Fibroblast of skin of abdomen (primary cell): Measurements from ENCODE around the gene TMEM151B.

Source experiments
- DNase-seq: peaks from one replicate; pipeline ENCODE4 v3.0.0-alpha.2; 2013

TMEM151B gene

DNA sequence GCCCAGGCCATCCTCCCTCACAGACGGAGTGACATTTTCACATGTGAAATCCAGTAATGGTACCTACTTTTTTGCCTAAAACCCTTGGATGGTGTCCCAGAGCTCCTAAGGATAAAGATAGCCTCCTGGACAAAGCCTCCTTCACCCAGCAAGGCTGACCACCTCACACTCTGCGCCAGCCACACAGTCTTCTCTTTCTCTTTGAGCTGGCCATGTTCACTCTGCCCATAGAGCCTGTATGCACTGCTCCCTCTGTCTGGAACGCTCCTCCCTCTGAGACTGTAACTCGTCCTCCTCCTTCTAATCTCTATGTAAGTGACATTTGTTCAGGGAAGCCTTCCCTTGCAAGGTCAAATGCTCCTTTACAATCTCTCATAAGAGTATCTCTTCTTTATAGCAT, 14.6 kb downstream of the TMEM151B start:
- DNase-seq = no peak

DNA sequence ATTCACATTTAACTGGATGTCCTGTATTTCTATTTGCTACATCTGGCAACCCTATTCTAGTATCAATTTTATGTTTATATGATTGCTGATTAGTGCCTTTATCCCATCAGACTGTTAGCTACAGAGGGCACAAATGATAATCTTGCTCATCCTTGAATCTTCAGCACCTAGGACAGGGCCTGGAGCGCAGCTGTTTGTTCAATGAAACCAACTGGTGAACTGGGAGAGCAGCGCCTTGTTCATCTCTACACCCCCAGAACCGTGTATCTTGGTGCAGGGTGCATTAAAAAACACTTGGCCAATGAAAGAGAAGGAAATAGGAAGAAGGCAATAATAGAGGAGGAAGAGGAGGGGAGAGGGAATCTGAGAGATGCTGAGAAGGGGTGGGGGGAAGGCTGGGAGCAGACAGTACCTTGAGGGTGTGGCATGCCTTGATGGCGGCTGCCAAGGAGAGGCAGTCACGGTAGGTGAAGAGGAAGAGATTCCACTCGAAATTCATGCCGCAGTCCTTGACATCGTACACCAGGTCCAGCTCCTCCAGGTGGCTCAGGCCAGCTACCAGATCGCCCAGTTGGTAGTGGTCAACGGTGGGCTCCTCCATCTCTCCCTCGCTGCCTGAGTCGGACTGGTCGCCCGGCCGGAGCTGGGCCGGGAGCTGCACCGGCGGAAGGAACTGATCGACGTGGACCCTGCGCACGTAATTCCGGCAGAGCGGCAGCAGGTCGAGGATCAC, 15.5 kb downstream of the TMEM151B start:
- no peak for DNase-seq

DNA sequence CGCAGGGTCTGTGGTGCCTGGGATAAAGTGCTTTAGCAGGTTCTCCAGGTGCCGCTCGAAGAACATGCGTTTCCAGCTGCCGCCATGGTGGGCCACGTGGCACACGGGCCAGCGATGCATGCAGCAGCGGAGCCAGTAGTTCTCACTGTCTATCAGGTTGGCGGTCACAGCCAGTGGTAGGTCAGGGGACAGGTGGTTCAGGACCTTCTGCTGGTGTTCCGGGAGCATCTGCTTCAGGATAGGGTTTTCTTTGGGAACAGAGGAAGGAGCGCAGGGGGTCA, 16.0 kb downstream of the TMEM151B start:
- no peak for DNase-seq

DNA sequence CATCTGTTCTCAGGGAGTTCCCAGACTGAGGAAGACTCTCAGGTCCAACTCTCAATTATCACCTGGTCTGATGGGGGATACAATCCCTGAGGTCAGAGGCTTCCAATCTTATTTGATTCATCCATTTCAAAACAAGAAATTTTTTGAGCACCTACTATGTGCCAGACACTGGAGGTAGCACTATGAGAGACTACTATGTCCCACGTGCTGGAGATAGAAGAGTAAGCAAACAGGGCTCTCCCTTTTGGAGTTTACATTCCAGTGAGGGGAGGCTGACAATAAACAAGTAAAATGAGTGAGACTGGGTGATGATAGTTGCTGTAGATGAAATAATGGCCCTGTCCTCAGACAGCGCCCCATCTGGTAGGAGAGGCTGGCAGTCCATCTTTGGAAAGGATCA, 16.5 kb downstream of the TMEM151B start:
- no peak for DNase-seq

DNA sequence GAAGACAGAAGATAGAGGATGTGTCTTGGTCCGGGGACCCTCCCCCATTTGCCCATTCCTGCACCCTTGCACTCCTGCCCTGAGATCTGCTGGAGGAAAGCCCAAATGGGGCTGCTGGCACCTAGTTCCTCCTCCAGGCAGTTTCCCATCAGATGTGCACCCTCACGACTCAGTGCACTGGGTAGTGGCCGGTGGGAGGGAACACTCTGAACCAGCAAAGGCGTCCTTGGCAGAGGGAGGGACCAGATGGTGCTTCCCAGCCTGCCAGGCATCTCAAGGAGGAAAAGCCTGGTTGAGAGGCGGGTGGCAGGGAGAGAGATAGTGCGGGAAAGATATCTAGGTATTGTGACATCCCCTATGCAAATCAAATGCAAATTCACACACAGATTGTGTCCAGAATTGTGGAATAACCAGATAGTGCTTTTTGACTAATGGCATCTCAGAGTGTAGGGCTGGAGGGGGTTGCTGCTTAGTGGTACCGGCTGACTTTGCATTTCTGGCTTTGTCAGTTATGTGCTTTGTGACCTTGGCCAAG, 19.5 kb downstream of the TMEM151B start:
- no peak for DNase-seq

DNA sequence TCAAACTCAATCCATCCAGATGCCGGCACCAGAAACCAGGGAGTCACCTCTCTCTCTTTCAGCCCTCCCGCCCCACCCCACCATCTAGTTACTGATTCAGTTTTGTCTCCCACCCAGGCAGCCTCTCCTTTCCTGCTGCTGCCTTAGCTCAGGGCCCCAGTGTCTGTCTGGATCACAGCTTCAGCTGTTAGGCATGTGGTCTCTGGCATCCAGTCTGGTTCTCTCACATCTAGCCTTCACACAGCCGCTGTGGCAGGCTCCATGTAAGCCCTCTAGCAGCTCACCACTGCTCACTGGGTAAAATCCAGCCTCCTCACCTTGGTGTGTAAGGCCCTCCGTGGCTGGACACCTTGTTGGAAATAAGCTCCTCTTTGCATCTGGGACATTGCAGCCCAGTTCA, 21.6 kb downstream of the TMEM151B start:
- no peak for DNase-seq

DNA sequence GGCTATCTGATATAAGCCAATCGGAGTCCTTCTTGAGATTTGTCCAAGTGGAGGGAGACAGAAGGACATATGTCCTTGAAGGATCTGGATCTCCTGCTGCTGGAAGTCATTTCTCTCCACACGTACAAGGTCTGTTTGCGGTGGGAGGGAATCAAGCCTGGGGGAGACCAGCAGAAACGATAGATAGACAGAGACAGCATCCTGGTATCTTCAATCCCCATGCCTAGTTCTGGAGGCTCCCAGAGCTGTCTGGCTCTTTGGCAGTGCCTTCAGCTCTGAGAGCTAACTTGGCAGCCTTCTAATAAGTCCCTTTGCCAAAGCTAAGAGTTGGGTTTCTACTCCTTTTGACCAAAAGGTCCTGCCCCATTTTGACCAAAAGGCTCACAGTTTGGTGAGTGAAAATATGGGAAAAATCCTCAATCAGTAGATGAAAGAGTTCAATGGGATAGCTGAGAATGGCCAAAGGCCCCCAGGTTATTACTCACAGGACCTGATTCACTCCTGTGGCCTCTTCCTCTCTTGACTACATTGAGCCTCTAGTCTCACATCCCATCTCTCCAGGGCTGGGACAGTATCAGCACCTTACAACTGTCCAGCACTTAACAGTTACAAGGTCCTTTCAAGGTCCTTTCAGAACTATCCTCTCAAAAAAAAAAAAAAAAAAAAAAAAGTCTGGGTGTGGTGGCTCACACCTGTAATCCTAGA, 22.6 kb downstream of the TMEM151B start:
- DNase-seq = no peak

DNA sequence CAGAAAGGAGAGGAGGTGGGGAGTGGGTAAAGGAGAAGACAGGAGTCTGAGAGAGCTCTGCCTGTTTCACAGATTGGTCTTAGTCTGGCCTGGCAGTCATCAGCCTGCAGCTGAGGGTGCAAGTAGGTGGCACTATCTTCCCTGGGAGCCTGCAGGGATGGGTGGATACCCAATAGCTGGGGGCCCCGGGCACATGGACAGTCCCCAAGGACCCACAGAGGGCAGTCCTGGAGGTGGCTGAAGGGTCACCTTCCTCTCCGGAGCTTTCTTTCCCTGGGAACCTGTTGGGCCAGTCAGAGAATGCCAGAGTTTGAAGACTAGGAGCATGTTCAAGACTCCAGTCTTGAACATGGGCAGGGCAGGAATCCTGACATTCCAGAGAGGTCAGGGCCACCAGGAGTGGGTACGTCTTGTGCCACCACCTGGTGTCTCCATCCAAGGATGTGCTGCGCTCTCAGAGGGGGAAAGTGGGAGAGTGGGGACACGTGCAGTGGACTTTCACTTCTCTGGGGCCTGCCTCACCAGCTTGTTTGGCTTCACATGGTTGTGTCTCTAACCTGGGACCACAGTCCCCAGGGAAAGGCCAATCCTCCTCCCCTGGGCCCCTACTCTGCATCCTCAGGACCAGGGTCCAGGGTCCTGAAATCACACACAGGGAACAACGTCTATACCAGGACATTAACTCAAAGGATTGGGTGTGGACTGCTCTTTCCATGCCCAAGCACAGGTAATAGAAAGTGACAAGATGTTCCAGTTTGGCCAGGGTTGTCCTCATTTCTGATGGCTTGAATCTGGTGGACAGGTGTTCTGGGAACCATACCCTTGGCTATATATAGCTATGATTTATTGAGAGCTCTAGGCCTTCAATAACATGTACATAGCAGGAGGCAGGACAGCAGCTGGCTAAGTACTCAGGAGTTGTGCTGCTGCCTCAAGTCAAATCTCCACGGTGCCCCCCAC, 24.9 kb downstream of the TMEM151B start:
- DNase-seq = no peak

DNA sequence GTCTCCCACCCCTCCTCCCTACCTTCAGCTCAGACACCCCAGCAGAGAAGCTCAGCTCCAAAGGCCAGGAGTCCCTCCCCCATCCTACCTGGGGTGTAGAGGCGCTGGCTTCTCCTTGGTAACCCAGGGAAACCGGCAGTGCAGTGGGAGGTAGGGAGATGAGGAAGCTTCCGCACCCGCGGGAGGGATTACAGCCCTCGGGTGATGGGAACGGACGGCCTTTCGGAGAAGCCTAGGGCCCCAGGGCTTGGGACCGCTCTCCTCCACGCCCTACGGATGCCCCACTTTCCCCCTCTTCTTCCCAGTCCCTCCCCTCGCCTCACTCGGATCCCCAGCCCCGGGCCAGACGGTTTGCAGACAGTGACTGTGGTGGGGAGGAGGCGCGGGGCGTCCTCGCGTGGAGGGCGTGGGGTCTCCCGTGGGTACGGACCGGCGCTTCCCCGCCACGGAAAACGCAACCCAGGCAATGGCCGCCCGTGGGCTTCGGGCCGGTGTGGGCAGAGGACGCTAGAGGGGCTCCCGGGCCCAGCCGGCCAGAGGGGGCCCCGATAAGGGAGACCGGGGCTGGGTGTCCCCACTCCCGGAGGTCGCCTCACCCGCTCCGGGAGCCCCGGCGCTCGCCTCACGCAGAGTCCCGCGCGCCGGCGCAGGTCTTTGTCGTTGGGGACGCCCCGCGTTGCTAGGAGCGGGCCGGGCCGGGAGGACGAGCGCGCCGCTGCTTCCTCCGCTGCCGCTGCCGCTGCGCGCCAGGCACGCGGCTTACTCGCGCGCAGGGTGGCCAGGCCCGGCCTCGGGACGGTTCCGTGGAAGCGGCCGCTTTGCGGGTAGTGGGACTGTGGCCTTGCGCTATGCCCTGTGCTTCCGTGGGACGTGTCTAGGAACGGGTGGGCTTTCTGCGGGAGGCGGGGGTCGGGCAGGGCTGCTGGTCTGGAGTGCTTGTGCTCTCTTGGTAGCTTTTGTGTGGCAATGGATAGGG, 27.1 kb downstream of the TMEM151B start:
- peak; percentile 18 for DNase-seq

DNA sequence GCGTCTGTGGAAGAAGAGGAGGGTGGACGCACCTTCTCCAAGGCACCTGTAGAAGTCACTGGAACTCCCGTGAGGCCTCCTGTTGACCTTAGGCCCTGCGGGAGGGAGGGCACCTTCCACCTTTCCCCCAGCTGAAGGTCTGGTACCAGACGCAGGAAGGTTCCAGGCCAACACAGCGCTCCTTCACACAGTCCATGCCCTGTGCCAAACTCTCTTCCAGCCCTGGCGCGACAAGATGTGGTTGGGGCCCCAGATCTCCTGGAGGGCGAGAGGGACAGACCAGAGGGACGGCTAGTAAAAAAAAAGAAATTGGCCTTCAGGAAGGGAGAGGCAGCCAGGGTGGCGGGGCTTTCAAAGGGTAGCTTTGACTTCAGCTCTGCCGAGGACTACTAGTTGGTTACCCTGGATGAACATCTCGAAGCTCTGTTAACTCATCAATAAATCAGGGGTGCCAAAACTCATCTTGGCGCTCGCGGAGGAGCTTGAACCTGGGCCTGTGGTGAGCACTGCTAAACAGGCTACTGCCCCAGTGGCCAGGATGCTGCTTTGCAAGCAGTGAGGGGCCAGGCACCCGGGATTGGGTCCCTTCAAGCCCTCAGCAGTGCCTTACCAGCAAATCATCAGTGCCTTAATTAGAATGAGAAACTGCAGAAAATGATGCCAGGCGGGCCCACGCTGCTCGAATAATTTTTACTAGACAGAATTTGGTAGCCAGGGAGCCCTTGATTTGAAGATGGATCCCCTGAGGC, 28.0 kb downstream of the TMEM151B start:
- no peak for DNase-seq

DNA sequence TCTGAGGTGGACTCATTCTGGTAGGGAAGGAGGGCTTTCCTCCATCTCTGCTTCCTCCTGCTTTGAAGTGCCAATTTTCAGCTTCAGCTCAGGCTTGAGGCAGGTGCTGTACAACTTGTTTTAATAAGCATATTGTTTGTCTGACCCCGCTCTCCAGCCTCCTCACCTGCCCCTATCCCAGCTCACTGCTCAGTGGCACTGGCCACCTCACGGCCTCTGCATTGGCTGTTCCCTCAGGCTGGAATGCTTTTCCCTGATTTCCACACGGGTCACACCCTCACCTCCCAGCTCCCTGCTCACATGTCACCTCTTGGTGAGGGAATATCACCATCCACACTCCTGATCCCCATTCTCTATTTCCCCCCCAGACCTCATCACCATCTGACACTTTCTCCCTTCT, 28.6 kb downstream of the TMEM151B start:
- DNase-seq = no peak

DNA sequence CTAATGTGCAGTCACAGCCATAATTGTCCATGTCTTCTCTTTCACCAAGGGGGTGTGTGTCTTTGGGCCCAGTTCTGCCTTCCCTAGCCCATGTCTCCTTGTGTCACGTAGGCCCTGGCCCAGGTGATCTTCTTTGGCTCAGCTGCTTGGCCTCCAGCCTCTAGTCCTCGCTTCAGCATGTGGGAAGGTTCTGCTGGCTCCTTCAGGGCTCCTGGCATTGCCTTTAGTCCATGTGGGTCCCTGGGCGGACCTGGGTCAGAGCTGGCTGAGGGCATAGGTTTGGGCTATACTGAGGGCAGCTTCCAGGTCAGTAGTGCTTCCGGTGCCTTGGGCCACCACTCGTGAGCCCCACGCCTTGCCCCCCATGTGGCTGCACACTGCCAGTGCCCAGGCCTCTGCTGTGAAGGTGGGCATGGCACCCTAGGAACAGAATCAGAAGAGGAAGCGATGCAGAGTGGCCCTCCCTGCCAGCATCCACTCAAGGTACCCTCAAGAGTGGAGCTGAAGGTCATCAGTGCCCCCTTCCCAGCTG, 30.1 kb downstream of the TMEM151B start:
- DNase-seq = no peak

DNA sequence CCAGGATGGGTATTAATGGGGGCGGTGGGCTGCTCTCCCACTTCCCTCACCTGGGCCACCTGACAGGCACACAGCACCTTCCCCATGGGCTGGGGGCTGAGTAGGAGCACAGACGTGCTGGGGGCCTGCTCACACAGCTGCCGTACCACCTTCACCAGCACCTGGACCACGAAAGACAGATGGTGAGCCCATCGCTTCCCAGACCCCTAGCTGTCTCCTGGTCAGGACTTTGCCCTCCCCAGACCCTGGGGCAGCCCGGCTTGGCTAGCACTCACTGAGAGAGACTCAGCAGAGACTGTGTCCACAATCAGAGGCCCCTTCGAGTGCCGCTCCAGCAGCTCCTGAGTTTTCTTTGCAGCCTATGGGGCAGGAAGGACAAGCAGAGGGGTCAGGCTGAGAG, 30.9 kb downstream of the TMEM151B start:
- DNase-seq = no peak

DNA sequence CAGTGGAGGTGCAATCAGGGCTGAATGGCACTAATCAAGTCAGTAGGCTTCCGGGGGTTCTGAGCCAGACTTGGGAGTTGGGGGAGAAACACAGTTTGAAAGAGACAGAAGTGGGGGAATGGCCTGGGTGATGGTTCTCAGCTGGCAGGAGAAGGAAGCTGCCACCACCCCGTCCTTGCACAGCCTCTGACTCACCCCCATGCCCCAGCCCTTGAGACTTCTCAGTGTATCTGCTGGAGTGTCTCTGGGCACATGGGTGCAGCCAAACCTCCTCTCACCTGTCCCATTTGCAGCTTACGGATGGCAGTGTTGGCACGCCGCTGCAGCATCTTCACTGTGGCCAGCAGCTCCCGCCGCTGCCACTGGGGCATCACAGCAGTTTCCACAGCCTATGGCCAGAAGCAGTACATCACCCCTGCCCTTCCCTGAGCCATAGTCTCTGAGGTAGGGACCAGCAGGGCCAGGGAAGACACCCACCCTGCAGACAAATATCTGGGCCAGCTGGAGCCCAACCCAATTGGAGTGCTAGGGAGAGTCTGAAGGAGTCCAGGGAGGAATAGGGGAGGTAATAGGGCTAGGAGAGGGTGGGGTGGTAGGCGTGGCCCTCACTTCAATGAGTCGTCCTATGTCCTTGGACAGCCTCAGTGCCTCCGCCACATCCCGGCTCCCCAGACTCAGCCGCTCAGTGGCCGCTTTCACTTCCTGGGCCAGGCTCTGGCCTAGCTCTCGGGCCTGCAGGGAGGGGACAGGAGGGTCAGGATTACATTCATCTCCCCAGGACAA, 31.7 kb downstream of the TMEM151B start:
- DNase-seq = no peak

DNA sequence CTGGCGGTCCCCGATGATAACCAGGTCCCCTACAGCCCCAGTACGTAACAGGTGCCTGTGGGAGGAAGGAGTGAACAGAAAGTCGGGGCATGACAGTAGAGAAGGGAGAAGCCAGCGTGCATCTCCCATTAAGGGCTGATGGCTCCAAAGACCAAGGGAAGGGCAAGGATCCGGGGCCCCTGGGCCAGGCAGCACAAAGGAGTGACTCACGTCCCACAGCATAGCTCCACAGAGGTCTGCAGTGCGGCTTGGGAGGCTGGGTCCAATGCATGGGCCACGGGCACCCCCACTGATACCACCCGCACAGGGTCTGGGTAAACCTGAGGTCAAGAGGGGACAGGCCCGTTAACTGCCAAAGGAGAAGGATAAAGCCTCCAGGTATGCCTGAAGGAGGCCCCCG, 32.6 kb downstream of the TMEM151B start:
- no peak for DNase-seq

DNA sequence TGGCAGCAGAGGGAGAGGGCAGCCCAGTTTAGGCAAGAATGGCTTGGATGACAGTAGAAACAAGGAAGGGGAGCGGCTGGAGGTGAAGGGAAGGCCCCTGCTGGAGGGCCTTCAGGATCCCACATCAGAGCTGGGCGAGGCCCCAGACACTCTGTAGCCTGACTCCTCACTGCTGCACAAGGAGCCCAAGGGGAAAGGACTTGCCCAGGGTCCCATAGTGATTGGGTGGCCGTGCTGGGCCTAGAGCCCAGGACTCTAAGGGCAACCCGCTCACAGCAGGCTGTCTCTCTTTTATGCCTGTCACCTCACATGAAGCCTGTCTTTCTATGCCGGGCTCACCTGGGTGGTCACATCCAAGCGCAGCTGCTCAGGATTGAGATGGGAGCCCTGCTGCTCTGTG, 33.6 kb downstream of the TMEM151B start:
- no peak for DNase-seq

DNA sequence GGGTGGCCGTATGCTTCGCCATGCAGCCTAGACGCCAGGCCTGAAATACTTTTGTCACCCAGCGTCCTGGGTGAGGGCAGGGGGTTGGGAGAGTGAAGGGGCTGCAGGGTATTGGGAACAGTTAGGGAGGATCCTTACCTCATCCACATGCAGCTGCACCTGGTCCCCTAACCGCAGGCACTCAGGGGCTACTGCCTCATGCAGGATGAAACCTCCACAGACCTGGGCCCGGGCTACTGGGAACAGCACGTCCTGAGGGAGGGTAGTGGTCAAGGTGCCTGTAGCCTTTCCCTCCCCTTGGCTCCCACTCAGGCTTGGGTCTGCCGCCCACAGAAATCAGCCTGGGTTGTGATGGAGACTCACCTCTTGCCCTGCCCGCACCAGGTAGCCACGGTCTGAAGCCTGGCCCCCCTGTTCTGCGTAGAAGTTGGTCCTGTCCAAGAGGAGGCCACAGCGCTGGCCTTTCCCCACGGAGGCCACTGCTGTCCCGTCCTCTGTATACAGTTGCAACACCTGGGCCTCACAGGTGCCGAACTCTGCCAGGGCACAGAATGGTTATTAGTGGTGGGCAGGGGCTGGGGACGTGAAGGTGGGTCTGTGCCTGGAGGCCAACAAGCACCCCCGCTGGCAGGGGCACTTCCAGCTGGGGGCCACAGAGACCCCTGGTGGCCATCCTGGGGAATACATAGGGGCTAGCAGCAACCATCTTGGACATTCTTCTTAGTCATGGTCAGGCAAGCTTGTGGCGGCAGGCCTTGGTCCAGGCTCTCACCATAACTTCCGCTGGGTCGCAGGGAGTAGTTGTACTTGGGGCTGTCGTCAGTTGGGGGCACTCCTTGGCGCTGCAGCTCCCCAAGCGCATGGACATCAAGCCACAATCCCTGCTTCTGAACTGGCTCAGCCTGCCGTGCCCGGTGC, 34.3 kb downstream of the TMEM151B start:
- peak; percentile 35 for DNase-seq

DNA sequence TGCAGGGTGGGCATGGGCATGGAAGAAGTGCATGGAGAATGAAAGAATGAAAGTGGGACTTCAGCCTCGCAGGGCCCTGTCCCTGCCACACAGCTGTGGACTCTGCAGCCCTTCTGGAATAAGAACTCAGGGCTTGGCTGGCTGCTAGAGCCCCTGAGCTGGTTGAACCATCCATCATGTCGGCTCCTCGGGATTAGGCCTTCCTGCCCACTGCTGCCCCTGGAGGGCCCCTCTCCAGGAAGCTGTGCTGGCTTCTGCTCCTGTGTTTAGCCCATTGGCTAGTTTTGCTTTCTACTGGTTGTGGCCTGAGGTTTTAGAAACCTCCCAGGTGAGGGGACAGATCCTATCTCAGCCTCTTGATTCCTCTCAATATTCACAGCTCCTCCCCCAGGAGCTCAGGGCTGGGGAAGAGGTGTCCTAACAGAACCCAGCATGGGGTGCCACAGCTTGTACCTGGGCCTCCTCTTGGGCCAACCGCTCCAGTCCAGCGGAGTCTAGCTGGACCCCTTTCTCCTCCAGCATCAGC, 35.0 kb downstream of the TMEM151B start:
- DNase-seq = no peak

DNA sequence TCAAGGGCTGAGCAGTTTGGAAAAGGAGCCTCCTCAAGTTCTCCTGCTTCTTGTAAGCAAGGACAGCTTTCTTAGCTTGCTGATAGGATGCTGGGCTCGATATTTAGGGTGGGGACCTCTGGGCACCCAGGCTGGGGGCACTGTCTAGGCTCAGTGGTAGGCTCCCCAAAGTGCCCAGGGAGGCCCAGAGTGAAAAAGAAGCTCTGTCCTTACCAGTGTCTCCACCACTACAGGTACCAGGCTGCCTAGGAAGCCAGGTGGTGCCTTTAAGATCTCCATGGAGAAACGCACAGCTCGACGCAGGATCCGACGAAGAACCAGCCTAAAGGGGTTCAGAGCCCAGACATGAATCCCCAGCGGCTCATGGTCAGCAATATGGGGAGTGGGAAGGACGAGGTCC, 36.5 kb downstream of the TMEM151B start:
- no peak for DNase-seq
